GM21447 (cell line): ENCODE results near the gene TMC8.

Source experiments
- ATAC-seq: cut with Tn5 transposase; IDR thresholded peaks from one replicate; pipeline ENCODE4 v1.9.1; 2021; ENCODE audit not compliant: unreplicated experiment

Gene TMC8

GRCh38 chr17:78174870-78175642, 44.5 kb downstream of the TMC8 start:
- no peak for ATAC-seq

- ATAC-seq: no peak
Measured at GRCh38 chr17:78175643-78175981, 45.0 kb downstream of the TMC8 start.

GRCh38 chr17:78176548-78177025, 46.0 kb downstream of the TMC8 start:
- no peak for ATAC-seq

GRCh38 chr17:78179372-78179771, 48.8 kb downstream of the TMC8 start:
- no peak for ATAC-seq

- ATAC-seq: no peak
Measured at GRCh38 chr17:78180083-78180482, 49.5 kb downstream of the TMC8 start.

- no peak for ATAC-seq
Measured at GRCh38 chr17:78180508-78180907, 49.9 kb downstream of the TMC8 start.

- no peak for ATAC-seq
Measured at GRCh38 chr17:78182504-78182903, 51.9 kb downstream of the TMC8 start.

GRCh38 chr17:78183916-78184315, 53.3 kb downstream of the TMC8 start:
- ATAC-seq: no peak

GRCh38 chr17:78184351-78184750, 53.8 kb downstream of the TMC8 start:
- no peak for ATAC-seq

- ATAC-seq: no peak
Measured at GRCh38 chr17:78184868-78185267, 54.3 kb downstream of the TMC8 start.

- ATAC-seq: no peak
Measured at GRCh38 chr17:78185981-78186691, 55.6 kb downstream of the TMC8 start.

- peak; percentile 80 for ATAC-seq
Measured at GRCh38 chr17:78186692-78187595, 56.4 kb downstream of the TMC8 start, which contains the start of the genes AFMID and TK1. TSS of gene AFMID (plus strand) at chr17:78187362. CDS start at chr17:78187371, 9 bp downstream. TSS of gene TK1 (minus strand) at chr17:78187052. CDS start at chr17:78186994, 58 bp downstream.
